ENCODE measurements around the gene NUDT16L1. TPM values are rescaled to one million over a fixed set of nuclear protein-coding genes. Genes with fewer than 3 reads are reported as not detected.

The NUDT16L1 gene
- total RNA-seq, 1 experiment from 2014 or later, result 42.0 TPM

- H3K27me3 Mint-ChIP-seq (ENCODE audit: low read depth), result no peaks in the 10 kb centered on the region
- POLR2A ChIA-PET, result interaction anchor here (0.6 to 1.8 kb wide), 2 partner anchors 13 to 113 kb away, joined by 3 to 4 read pairs; no protein-coding TSS in a partner anchor
- DNase-seq (ENCODE audit: low spot score), result no peak
- H3K36me3 Mint-ChIP-seq, result peaks cover 12% of the 10 kb centered on the region
- H3K4me1 Mint-ChIP-seq, result no peaks in the 10 kb centered on the region
- no peak for TF ChIP-seq CTCF (IDR thresholded peaks at IDR 0.05)
- no peak for TF ChIP-seq KAT7 (CRISPR knock-in tag; IDR thresholded peaks at IDR 0.05; ENCODE audit: borderline replicate concordance)
- TF ChIP-seq ESRRA (CRISPR knock-in tag; IDR thresholded peaks at IDR 0.05; ENCODE audit: borderline replicate concordance), result no peak
- no peak for TF ChIP-seq SOX15 (CRISPR knock-in tag; IDR thresholded peaks at IDR 0.05)
- no peak for TF ChIP-seq TP53 (CRISPR knock-in tag; IDR thresholded peaks at IDR 0.05)
- TF ChIP-seq FOXJ3 (CRISPR knock-in tag; IDR thresholded peaks at IDR 0.05; ENCODE audit: borderline replicate concordance), result no peak
- TF ChIP-seq ZNF121 (CRISPR knock-in tag; IDR thresholded peaks at IDR 0.05), result no peak
- TF ChIP-seq SMAD3 (CRISPR knock-in tag; IDR thresholded peaks at IDR 0.05; ENCODE audit: borderline replicate concordance), result no peak
- TF ChIP-seq GABPB1 (CRISPR knock-in tag; IDR thresholded peaks at IDR 0.05), result no peak
- TF ChIP-seq ZBTB43 (CRISPR knock-in tag; IDR thresholded peaks at IDR 0.05), result no peak
- TF ChIP-seq NFYB (CRISPR knock-in tag; conservative IDR thresholded peaks at IDR 0.05; ENCODE audit: low read depth), result no peak
- no peak overlapping the region for H3K4me3 Mint-ChIP-seq
- H3K27ac Mint-ChIP-seq, result no peak overlapping the region
- H3K9me3 Mint-ChIP-seq, result no peaks in the 10 kb centered on the region
- CTCF ChIA-PET, result interaction anchor here (1.4 to 6.5 kb wide), 6 partner anchors 8 to 72 kb away, joined by 3 to 63 read pairs (median 9); partner anchors contain the start of gene MGRN1
- no peak for ATAC-seq
Measured at GRCh38 chr16:4696172-4696904, 3.0 kb downstream of the NUDT16L1 start.

- Mint-ChIP-seq H3K27ac (no peak overlapping the region), H3K4me1 (no peaks in the 10 kb centered on the region), H3K27me3 (ENCODE audit: low read depth) (no peaks in the 10 kb centered on the region), H3K36me3 (peaks cover 13% of the 10 kb centered on the region), H3K9me3 (no peaks in the 10 kb centered on the region), H3K4me3 (no peak overlapping the region)
- ATAC-seq, result no peak
- TF ChIP-seq ZBTB43 (CRISPR knock-in tag; IDR thresholded peaks at IDR 0.05) (no peak), MAX (CRISPR knock-in tag; IDR thresholded peaks at IDR 0.05) (no peak), ZNF263 (CRISPR knock-in tag; IDR thresholded peaks at IDR 0.05; ENCODE audit: low read depth) (no peak), ETV6 (CRISPR knock-in tag; IDR thresholded peaks at IDR 0.05) (no peak), ZNF512 (CRISPR knock-in tag; IDR thresholded peaks at IDR 0.05; ENCODE audit: borderline replicate concordance) (no peak), ZNF416 (CRISPR knock-in tag; IDR thresholded peaks at IDR 0.05) (no peak), GTF2I (CRISPR knock-in tag; conservative IDR thresholded peaks at IDR 0.05) (no peak), USF1 (CRISPR knock-in tag; IDR thresholded peaks at IDR 0.05) (no peak), SOX15 (CRISPR knock-in tag; IDR thresholded peaks at IDR 0.05) (no peak), E2F1 (CRISPR knock-in tag; IDR thresholded peaks at IDR 0.05) (no peak)
- ChIA-PET CTCF (interaction anchor here (0.6 to 6.5 kb wide), 2 partner anchors 15 to 765 kb away, joined by 7 to 63 read pairs; no protein-coding TSS in a partner anchor), POLR2A (interaction anchor here (0.6 to 1.8 kb wide), 2 partner anchors 14 to 112 kb away, joined by 3 to 4 read pairs; no protein-coding TSS in a partner anchor)
- no peak for DNase-seq (ENCODE audit: low spot score)
Measured at GRCh38 chr16:4696905-4697847, 3.8 kb downstream of the NUDT16L1 start.
